Endothelial cell of umbilical vein (primary cell): Measurements from ENCODE around the gene KCNJ6.

Source experiments
- CTCF ChIP-seq, 2 donors: IDR thresholded peaks; 1 replicate in 1 of 2; 2 replicates in 1 of 2; pipeline ENCODE4 v1.5.1; 2011; ENCODE audit warnings: low read length in 2 of 2, mild to moderate bottlenecking in 2 of 2, moderate library complexity in 2 of 2, control low read depth in 1 of 2, inconsistent platforms in 1 of 2, low read depth in 1 of 2; ENCODE audit not compliant: insufficient read depth in 1 of 2; ENCODE audit errors: extremely low read depth in 1 of 2
- EZH2 ChIP-seq: IDR thresholded peaks from 2 replicates; pipeline ENCODE4 v1.6.1; 2012; ENCODE audit warnings: borderline replicate concordance, low read depth, mild to moderate bottlenecking, moderate library complexity, low read length, inconsistent platforms; ENCODE audit not compliant: severe bottlenecking
- FOS ChIP-seq: IDR thresholded peaks from 2 replicates; pipeline ENCODE4 v1.6.1; 2011; ENCODE audit warnings: mild to moderate bottlenecking, low read length, moderate library complexity, borderline replicate concordance; ENCODE audit not compliant: insufficient read depth
- GATA2 ChIP-seq: IDR thresholded peaks from 2 replicates; pipeline ENCODE4 v1.7.0; 2011; ENCODE audit warnings: low read depth, mild to moderate bottlenecking, moderate library complexity, mixed read lengths, low read length; ENCODE audit not compliant: insufficient read length, insufficient read depth
- MYC ChIP-seq: IDR thresholded peaks from one replicate; pipeline ENCODE4 v1.6.1; 2011; ENCODE audit warnings: mild to moderate bottlenecking, low read depth, low read length
- POLR2A ChIP-seq: IDR thresholded peaks from 2 replicates; pipeline ENCODE4 v1.6.1; 2012; ENCODE audit warnings: low read depth, mild to moderate bottlenecking, control low read depth, low read length
- POLR2AphosphoS5 ChIP-seq: IDR thresholded peaks from 2 replicates; pipeline ENCODE4 v1.6.1; 2012; ENCODE audit warnings: low read depth, mild to moderate bottlenecking, control low read depth, low read length, moderate library complexity; ENCODE audit not compliant: insufficient read depth
- TF ChIP-seq, protein P1 (sequence below): IDR thresholded peaks from 2 replicates; pipeline ENCODE4 v1.6.1; 2011; ENCODE audit not compliant: insufficient read depth, insufficient read length

GRCh38 chr21:37784591-37785318 lies 131.5 kb downstream of the KCNJ6 start:
- no peak for TF ChIP-seq CTCF (IDR thresholded peaks at IDR 0.05; ENCODE audit: extremely low read depth in 1 of 2, insufficient read depth in 1 of 2, low read depth in 1 of 2, low read length in 2 of 2)
- TF ChIP-seq POLR2AphosphoS5: no peak
- no peak for TF ChIP-seq POLR2A
- TF ChIP-seq, protein P1, sequence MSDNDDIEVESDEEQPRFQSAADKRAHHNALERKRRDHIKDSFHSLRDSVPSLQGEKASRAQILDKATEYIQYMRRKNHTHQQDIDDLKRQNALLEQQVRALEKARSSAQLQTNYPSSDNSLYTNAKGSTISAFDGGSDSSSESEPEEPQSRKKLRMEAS: no peak
- TF ChIP-seq MYC: no peak
- TF ChIP-seq EZH2: no peak
- TF ChIP-seq GATA2: no peak
- no peak for TF ChIP-seq FOS
